ENCODE results near the gene CLCN7.

Gene CLCN7

GRCh38 chr16:1403733-1404132, 71.1 kb downstream of the CLCN7 start:
- DNase-seq (ENCODE audit: low read depth in 2 of 2), result no peak

- no peak for DNase-seq (ENCODE audit: low read depth in 2 of 2)
These were observed 71.8 kb downstream of the CLCN7 start for GRCh38 chr16:1403036-1403435.

- DNase-seq (ENCODE audit: low read depth in 2 of 2), result no peak
These were observed 73.1 kb downstream of the CLCN7 start for GRCh38 chr16:1401758-1402154.

GRCh38 chr16:1401061-1401757, 73.6 kb downstream of the CLCN7 start:
- no peak for DNase-seq (ENCODE audit: low read depth in 2 of 2)

GRCh38 chr16:1398826-1399581, 75.8 kb downstream of the CLCN7 start:
- DNase-seq (ENCODE audit: low read depth in 2 of 2), result no peak

DNA sequence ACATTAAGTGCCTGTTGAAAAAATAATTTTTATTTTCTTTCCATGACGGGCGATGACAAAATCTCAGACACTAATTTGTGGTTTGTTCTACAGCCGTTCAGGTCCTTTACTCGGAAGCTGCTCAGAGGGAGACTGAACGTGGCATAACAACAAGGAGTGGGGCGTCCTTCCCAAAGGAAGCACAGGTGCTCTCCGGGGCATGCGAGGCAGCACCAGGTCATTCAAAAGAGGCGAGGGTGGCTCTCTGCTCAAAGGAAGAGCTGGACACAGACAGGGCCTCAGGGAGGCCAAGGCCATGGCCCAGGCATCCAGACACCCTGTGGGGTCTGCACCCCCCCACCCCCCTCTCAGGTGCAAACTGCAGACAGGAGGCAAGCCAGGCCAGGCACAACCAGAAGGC, 76.5 kb downstream of the CLCN7 start:
- DNase-seq (ENCODE audit: low read depth in 2 of 2), result no peak

GRCh38 chr16:1397779-1398178, 77.0 kb downstream of the CLCN7 start:
- DNase-seq (ENCODE audit: low read depth in 2 of 2), result no peak

- no peak for DNase-seq (ENCODE audit: low read depth in 2 of 2)
These were observed 79.3 kb downstream of the CLCN7 start for GRCh38 chr16:1395444-1396031.
